Hematopoietic multipotent progenitor cell treated with erythropoietin and hydrocortisone succinate and interleukin-3 and kit ligand, for 8 days (in vitro differentiated cells): ENCODE results near the gene GTPBP4.

ENCODE experiments used
- DNase-seq: peaks from one replicate; pipeline ENCODE4 v3.0.0-alpha.2; 2015

GTPBP4 gene

DNA sequence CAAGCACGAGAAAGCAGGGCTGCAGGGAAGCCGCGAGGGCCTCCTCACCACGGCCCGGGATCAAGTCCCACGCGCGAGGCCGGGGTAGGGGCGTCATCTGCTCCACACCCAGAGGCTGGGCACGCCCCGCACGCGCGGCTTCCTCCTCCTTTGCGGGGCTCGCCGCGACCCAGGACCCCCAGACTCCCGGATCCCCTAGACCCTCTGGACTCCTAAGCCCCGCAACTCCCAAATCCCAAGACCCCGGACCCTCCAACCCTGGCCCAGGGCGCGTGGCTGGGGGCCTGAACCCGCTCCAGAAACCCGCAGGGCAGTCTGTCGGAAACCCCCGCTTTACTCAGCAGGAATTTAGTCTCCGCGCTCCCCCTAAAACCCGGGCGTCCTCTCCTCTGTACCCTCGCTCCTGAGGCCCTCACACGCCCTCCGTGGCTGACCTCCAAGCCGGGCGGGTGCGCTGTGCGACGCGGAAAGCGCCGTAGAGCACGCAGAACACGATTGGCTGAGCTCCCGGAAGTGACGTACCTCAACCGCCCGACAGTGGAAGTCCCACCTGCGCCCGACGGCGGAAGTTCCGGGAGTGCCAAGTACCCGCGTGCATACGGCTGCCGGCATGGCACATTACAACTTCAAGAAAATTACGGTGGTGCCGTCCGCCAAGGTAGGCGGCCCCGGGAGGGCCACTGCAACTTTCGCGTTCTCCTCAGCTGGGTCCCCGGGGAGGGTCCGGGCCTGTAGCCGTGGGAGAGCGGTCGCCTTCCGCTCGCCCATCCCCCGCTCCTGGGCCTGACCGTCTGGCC is at the start of gene GTPBP4:
Gene GTPBP4 (plus strand): TSS at position 565 of the 797 bp plus-strand sequence. CDS start 46 bp downstream, at position 611.
- peak; percentile 98 for DNase-seq

DNA sequence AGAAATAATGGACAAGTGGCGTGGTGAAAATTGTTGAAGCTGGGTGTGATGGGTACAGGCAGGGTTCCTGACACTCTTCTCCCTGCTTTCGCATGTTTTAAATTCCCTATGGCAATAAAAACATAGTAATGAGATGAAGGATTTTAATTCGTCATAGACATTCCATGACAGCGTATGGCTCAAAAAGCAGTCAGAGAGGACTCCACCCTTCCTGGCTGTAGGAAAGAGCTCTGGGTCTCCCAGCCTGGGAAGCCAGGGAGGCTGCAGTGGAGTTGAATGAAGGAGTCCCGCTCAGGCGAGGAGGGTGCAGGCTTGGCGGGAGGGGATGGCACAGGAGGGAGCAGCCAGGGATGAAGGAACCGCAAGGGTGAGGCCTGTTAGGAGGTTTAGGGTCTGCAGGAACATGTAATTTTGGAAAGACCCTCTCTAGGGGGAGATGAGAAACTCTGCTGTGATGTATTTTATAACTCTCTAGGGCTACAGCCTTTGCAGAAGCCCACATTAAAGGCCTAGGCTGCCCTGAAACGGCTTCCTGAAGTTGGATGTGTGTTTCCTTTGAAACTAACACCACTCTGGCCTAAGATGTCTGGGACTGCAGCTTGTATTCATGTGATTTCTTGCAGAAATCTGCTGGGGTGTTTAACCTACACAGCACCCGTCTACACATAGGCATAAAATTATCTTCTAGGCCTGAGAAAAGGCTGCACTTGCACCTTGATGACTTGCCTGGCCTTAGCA is 49.1 kb upstream of the GTPBP4 start:
- DNase-seq: no peak

DNA sequence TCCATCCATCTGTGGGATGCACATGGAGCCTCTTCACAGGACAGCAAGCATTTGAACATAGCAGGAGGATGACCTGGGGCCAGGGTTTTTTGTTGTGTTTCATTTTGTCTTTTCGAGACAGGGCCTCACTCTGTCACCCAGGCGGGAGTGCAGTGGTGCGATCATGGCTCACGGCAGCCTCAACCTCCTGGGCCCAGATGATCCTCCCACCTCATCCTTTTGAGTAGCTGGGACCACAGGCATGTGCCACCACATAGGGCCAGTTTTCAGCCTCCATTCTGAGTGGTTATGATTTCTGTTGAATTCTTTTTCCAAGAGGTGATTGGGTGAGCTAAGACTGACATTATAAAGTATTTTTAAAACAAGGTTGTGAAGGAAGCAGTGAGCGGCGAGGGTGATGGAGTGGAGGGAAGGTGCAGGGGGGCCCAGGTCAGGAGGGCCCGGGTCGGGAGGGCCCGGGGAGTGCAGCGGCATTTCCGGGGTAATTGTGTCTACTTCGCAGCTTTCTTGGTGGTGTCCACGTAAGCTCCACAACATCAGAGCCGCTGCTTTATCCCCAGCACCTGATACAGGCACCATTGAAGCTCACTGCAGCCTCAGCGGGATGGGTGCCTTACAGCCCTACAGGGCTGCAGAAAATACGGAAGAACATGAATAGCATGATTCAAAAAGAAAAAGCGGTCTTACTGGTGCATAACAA is 44.8 kb upstream of the GTPBP4 start:
- DNase-seq: no peak

DNA sequence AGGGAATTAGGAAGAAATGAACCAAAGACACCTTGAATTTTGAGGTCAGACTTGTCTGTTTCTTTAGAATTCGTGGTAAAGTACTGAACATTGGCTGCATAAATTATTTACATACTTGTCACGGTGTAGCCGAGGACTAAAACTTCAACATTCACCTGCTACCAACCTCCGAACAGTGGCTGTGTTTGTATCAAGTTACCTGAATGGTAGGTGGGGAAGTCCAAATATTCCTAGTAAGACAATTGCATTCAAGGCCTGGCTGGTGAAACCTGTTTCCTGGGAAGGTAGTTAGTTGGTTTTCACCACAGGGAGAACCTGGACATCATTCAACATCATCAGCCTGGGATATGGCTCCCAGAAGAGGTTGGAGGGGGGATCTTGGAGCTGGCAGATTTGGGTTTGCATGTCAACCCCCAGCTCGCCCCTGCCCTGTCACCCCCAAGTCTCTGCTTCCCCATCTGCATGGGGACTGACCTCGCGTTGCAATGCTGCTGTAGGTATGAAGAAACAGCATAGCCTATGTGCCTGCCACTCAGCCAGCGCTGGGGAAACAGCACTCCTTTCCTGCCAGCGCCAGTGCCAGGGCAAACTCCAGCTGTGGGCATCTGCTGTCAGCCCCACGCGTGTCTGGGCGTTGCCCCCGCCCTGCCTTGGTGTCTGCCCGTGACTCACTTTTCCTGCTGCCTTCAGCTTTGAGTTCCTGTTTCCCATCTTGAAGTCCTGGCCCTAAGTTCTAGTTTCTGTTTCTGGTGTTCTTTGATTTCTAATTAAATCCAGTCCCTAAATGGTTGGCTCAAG is 44.0 kb upstream of the GTPBP4 start:
- peak; percentile 21 for DNase-seq

DNA sequence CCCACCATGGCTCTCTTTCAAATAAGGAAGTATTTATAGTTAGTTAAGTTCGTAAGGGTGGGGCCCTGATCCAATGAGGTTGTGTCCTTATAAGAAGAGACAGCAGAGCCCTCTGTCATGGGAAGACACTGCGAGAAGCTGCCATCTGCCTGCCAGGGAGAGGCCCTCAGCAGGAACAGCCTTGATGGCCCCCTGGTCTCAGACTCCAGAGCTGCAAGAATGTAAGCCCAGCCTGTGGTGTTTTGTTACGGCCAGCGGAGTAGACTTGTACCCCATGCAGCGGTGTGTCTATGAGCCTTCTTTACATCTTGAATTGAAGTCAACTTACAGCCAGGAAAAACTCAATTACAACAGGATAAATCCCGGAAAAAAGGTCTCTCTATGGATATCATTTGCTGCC is 42.5 kb upstream of the GTPBP4 start:
- DNase-seq: no peak

DNA sequence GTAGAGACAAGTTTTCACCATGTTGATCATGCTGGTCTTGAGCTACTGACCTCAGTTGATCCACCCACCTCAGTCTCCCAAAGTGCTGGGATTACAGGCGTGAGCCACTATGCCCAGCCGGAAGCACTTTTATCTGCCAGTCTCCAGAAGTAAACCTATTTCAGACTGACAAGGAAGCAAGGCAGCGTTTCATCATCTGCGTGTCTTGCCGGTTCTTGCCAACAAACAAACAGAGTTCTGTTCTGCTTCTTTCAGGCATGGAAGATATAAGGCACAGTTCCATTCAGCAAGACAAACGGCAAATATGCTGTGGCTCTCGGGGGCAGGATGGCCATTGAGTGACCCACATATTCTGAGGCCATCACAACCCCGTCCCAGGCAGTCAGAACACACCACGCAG is 41.2 kb upstream of the GTPBP4 start:
- DNase-seq: no peak

DNA sequence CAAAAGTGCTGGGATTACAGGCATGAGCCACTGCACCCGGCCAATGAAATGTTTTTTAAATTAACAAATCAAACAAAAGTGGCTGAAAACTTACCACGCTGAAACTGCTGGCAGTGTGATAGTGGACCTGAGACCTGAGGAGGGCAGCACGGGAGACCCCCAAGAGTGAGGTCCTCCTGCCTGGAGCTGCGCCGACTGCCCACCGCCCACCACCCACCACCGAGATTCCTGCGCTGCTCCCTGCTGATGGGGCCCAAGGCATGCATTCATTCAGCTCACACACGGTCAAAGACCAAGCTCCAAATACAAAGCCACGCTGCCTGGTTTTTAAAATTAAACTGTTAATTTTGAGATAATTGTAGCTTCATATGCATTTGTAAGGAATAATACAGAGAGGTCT is 40.4 kb upstream of the GTPBP4 start:
- no peak for DNase-seq

DNA sequence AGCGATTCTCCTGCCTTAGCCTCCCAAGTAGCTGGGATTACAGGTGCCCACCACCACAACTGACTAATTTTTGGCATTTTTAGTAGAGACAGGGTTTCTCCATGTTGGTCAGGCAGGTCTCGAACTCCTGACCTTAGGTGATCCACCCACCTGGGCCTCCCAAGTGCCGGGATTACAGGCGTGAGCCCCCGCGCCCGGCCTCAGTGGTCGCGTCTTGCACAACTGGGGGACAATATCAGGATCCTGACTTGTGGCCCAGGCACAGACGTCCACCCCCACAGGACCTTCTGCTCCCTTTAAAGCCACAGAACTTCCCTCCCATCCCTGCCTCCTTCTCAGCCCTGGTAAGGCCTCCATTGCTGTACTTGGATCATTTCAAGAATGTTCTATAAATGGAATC is 39.9 kb upstream of the GTPBP4 start:
- no peak for DNase-seq

DNA sequence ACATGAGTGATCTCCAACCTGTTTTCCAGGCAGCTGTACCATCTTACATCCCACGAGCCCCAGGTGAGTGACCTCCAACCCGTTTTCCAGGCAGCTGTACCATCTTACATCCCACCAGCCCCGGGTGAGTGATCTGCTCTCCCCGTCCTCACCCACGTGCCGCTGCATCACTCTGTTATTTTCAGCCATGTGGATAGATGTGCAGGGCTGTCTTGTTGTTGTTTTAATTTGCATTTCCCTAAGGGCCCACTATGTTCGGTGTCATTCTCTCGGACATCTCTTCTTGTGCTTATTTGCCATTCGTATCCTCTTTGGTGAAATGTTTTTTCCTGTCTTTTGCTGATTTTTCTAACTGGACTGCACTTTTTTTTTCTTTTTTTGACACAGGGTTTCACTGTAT is 38.8 kb upstream of the GTPBP4 start:
- DNase-seq: no peak

DNA sequence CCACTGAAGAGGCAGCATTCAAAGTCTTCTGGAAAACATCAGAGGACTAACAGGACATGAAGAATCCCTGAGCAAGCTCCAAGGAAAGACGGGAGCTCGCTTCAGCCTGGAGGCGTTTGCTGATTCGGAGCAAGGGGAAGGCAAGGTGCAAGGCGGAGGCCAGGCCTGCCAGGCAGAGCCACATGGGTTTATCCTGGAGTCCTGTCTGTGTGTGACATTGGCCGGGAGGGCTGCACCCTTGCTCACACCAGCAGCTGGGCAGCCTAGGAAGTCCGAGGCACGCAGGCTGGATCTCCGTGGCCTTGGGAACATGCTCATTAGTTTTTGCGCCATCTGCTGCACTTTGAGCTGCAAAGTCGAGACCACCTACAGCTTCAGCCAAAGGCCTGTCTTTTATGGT is 34.4 kb upstream of the GTPBP4 start:
- DNase-seq: no peak

DNA sequence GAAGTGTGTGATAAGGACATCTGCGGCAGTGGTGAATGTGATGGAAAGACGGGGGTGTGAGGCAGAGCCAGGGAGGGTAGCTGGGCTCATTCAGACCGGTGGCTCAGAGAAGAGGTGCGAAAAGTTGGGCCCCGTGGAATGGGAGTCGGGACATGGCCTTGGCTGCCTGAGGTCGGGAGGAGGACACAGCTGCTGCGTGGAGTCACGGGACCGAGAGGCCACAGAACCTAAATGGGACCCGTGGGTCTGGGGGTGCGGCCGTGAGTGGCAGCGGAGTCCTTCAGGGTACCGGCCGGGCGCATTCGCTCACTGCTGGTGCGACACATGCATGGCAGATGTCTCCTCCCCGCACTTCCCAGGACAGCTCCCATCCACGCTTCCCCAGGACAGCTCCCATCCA is 33.8 kb upstream of the GTPBP4 start:
- DNase-seq: no peak

DNA sequence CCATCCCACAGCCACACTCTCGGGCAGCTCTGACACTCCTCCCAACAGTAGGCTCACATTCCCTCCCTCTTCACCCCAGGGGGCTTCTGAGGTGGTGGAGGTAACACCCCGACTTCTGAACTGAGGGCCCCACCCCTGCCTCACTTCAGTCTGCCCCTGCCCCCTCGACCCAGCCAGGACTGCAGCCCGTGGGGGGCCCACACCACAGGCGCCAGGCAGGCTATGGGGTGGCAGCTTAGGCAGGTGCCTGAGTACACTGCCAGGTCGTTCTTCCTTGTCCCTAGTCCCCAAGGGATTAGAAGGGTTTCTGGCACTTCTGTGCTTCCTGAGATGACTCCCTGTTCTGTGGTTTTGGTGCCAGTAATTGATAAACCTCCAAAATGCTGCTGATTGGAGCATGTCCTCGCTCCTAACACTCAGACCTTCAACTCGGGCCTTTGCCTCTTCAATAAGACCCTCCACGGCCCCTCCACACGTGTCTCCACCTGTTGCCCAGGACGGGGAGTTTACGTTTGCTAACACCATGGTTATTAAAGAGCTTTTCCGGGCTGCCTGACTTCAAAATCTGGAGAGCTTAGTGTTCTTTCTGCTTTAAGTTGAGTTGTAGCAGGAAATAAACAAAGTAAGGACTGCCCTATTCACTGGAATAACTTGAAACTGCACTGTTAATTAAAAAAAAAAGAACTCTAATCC is 33.0 kb upstream of the GTPBP4 start:
- DNase-seq: no peak

DNA sequence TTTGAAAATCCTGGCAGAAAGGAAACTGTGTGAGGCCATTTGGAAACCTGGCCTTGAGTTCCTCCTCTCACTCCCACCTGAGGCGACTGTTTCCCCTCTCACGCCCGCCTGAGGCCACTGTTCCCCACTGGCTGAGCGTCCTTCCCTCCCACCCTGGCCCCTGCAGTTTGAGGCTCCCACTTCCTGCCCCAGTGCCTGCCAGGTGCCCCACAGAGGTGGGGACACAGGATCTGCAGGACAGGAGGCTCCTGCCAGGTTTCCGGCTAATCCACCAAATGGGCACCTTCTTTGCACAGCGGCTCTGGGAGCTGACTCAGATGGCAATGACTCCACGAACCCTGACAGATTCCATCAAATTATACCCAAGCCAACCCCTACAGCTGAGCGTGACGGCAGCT is 32.4 kb upstream of the GTPBP4 start:
- no peak for DNase-seq

DNA sequence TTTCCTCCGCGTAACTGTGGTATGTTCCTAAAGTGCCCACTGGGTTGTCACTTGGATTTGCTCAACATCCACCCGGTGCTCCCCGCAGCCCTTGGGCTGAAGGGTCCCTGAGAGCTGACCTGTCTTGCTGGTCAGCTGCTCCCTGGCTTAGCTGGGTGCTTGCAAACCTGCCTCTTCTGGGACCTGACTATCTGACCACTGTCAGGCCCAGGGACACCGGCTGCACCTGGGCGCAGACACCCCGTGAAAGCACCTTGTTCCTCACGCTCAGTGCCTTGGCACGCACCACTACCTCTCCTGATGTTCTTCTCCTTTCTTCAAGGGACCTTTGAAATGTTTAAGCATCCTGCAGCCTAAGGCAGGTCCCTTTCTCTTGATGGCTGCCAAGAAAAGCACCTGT is 30.1 kb upstream of the GTPBP4 start:
- no peak for DNase-seq

DNA sequence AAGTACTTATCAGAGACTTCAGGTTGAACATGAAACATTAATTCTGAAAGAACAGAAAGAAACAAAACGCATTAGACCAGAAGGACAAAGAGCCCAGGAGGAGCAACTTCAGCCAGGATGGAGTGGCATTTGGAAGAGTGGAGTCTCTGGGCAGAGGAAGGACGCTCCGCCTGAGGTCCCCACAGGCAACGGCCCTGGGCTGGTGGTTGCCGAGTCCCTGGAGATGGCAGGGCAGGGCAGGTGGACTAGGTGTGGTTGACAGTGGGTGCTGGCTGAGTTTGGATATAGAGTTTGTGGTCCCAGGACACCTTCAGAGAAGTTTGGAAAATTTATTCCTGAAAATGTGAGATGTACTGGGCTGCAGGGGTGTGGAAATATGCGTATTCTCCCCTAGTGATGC is 29.4 kb upstream of the GTPBP4 start:
- no peak for DNase-seq

DNA sequence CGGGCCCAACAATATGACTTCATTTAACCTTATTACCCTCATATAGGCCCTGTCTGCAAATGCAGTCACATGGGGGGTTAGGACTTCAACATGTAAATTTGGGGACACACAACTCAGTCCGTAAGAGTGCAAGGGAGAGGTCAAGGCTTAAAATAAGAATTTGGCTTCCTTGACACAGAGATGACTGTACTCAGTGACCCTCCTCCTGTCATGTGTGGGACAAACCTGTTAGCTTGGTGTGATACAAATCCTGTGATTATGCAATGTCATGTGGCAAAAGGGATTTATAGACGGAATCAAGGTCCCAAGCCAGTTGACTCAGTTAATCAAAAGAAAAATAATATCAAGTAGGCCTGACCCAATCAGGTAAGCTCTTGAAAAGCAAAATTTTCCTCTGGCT is 25.9 kb upstream of the GTPBP4 start:
- no peak for DNase-seq

DNA sequence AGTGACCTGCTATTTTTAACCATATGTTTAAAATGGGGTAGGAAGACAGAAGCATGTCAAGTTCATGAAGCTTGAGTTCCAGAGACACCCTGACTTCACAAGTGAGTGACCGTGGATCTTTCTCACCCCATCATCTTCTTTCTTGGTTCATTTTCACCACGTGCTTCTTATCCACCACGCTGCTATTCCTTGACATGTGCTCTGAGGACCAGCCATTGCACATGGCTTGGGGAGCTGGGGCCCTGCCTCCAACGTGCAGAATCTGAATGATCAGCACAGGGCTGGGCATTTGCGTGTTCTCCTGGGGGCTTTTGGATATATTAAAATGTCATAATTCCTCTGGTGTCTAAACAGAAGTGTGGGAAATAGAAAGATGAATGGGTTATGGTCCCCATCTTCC is 25.0 kb upstream of the GTPBP4 start:
- DNase-seq: no peak

DNA sequence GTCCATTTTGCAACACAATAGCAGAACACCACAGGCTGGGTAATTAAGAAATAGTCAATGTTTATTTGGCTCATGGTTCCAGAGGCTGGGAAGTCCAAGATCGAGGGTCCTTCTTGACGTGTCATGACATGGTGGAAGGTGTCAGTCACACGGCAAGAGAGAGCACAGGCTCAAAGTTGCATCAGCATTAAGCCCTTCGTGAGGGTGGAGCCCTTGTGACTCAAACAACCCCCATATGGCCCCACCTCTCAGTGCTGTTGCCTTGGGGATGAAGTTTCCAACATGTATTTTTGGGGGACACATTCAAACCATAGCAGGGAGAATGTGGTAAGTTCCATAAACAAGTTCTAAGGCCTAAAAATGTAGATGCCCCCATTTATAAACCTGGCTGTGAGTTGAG is 24.6 kb upstream of the GTPBP4 start:
- no peak for DNase-seq

DNA sequence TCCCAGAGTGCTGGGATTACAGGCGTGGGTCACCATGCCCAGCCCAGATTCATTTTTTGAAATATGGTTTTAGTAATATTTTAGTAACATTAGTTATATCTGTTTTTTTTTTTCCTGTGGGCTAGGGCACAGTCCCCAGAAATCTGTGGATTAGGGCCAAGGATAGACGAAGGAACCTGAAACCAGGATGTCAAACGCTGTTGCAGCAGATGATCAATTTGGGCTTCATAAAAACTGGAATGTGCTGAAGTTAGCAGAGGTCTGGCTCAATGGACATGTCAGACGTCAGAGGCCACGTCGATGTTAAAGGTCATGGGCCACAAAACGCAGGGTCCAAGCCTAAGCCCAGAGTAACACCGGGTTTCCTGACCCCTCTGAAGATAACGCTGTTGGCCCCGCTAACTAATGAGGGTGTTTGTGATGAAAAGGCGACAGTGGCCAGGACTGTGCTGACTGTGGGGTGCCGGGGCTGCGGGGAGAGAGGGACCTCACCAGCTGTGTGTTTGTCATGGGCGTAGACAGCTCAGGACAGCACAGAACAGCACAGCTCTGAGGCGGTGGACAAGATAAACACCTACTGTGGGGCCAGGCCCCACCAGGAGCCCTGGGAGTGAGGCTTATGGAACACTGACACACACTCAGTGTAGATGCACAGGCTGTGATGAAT is 23.8 kb upstream of the GTPBP4 start:
- DNase-seq: no peak

DNA sequence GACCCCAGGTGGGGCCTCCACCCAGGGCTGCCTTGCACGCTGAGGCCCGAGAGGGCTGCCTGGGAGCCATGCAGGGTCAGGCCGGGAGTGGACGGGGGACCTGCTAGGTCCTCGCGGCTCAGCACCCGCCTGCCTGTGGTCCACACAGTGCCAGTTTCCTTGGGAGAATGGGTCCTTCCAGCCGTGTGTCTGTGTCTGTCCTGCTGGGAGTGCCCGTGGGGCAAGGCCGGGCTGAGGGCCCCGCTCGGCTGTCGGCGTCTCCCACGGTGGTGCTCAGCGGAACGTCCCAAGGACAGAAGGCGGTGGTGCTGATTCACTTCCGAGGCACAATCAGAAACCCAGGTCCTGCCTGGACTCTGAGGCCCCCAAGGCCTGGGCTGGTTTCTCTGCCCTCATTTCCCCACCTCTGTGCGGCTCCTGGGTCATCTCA is 23.2 kb upstream of the GTPBP4 start:
- no peak for DNase-seq

DNA sequence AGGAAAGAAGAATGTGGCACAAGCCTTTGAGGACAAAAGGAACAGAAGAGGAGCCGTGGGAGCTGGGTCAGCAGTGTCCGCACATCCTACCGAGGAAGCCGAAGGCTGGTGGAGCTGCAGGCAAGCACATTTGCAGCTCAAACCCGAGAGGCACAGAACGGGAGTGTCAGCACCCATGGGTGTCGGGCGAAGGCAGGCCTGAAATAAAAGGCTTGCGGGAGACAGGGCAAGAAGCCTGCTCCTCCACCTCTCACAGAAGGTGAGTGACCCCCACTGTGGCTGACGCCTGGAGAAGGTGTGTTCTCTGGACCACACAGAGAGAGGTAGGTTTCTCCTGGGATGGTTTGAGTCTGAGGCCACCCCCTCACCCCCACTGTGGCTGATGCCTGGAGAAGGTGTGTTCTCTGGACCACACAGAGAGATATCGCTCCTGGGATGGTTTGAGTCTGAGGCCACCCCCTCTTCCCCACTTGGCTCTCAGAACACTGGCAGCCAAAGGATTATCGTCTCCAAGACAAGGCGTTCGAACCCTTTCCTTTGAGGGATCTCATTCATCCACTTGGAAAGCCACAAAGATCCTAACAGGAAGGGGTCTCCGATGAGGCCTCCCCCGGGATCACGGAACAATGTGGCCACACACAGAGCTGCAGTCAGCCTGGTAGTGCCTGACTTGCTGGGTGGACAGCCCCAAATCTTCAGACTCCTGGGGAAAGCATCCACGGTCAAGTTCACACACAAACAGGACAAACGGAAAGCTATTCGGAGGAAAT is 21.6 kb upstream of the GTPBP4 start:
- DNase-seq: no peak
